Transverse colon (tissue), 3 donors: Measurements from ENCODE around the gene BHLHE23.

Experiments
- CTCF ChIP-seq, 5 experiments: fragments of 200-600 bp in 3 of 5; fragments of 450-650 bp in 2 of 5; sonication (generic) in 3 of 5; IDR thresholded peaks; 1 replicate in 2 of 5; 2 replicates in 3 of 5; pipeline ENCODE4 v1.5.1; 2016 to 2017; ENCODE audit warnings: antibody characterized with exemption in 5 of 5, inconsistent platforms in 3 of 5, mild to moderate bottlenecking in 2 of 5, moderate library complexity in 1 of 5
- EP300 ChIP-seq: sonication (generic); formaldehyde crosslinking; IDR thresholded peaks from one replicate; pipeline ENCODE4 v1.6.1; 2017; ENCODE audit warnings: antibody characterized with exemption, low read depth

- TF ChIP-seq CTCF (IDR thresholded peaks at IDR 0.05) (no peak), EP300 (no peak)
Measured at GRCh38 chr20:63041776-63042175, 35.0 kb upstream of the BHLHE23 start.
